T follicular helper cell (primary cell): Measurements from ENCODE around the gene PLPPR2.
"Not testable (repeated sequence)": the region's sequence is repeated elsewhere in the genome, so short reads cannot be mapped to it uniquely, and the experiment has no call there.

Source experiments
- DNase-seq: peaks from one replicate; pipeline ENCODE4 v3.0.0-alpha.2; 2020; ENCODE audit warnings: low read depth

Gene PLPPR2

DNA sequence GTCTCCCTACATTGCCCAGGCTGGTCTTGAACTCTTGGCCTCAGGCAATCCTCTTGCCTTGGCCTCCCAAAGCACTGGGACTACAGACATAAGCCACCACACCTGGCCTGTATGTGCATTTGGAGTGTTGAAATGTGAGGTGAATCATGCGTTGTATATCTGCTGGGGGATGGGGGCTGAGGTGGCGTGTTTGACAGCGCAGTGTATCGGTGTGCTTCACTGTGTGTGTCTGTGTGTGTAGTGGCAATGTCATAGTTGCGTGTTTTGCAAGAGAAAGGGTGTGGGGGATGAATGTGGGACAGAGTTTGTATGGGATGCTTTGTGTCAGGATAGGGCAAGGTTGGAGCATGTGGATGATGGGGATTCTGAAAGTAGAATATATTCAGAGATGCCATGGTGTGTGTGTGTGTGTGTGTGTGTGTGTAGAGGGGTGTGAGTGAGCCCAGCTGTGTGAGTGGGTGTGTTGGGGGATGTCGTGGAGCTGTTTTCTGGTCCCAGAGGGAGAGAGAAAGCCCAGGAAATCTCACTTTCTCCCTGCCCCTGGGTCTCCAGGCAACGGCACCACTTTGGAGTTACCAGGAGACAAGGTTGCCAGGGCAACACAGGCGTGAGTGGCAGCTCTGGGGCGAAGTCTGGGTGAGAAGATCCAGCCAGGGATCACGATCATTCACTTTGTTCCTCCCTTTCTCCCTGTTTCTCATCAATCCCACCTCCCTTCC, 18.1 kb downstream of the PLPPR2 start:
- DNase-seq: no peak

DNA sequence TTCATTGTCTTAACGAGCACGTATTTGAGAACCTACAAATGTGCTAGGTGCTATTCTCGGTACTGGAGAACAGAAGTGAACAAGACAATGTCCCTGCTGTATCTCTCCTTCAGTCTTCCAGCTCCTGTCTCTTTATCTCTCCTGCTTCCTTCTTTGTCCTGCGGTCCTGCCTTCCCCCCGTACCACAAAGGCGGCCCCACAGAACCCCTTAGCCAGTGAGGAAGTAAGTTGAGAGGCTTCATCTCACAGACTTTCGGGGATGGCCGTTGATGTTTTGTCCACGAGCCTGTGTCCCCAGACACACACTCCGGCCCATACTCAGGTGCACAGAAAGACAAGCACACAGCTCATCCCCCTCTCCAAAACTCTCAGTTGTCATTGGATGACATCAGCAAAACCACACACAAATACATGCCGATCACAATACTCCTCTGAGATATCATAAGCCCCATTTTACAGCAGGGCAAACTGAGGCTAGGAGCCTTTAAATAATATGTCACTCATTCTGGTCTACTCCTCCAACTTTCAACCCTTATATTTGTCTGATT, 18.7 kb downstream of the PLPPR2 start:
- no peak for DNase-seq

DNA sequence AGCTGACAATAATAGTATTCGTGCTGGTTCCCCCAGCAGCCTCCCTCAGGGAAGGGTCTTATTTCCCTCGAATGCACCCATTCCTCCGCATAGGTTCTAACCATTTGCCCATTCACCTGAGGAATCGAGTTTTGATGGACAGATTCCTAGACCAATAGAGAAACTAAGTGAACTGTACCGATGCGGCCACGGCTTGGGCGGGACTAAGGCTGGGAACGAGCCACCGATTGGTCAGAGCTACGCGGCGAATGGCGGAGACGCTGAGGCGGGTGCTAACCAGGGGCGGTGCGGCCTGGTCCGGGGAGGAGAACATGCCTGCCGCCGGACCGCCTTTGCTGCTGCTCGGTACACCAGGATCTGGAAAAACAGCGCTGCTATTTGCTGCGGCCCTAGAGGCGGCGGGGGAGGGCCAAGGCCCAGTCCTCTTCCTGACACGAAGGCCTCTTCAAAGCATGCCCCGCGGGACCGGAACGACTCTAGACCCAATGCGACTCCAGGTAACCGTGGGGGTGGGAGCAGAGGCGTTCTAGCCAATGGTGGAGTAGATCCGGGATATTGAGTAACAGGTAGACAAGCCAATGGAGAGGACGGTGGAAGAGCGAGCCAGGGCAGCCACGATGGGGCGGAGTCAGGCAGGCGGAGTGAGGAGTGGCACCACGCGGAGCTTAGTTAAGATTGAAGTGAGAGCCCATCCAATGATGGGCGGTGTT, 19.4 kb downstream of the PLPPR2 start, which contains the start of gene SWSAP1:
Gene SWSAP1, plus strand, starts transcription at position 234 of the 710 bp plus-strand sequence. Its CDS starts 15 bp downstream, at position 249.
- peak; percentile 95 for DNase-seq

DNA sequence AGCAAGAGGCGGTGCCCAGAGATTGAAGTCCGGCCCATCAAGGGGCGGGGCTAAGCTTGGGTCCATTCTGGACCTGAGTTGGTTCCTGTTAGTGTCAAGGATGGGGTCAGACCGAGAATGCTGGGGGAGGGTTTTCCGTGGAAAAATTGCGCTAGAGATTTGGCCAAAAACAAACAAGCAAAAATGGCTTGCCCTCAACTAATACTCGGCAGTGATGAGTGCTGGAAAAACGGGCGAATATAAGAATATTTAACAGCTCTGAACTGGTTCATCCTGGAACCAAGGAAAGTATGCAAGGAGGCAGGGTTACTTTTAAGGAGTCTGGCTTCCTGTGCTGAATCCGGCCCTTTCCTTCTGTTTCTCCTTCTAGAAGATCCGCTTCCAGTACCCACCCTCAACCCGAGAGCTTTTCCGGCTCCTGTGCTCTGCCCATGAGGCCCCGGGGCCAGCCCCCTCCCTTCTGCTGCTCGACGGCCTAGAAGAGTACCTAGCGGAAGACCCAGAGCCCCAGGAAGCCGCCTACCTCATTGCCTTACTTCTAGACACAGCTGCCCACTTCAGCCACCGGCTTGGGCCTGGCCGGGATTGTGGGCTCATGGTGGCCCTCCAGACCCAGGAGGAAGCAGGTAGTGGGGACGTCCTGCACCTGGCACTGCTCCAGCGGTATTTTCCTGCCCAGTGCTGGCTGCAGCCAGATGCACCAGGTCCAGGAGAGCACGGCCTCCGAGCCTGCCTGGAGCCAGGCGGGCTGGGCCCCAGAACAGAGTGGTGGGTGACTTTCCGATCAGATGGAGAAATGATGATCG, 20.1 kb downstream of the PLPPR2 start:
- peak; percentile 66 for DNase-seq

DNA sequence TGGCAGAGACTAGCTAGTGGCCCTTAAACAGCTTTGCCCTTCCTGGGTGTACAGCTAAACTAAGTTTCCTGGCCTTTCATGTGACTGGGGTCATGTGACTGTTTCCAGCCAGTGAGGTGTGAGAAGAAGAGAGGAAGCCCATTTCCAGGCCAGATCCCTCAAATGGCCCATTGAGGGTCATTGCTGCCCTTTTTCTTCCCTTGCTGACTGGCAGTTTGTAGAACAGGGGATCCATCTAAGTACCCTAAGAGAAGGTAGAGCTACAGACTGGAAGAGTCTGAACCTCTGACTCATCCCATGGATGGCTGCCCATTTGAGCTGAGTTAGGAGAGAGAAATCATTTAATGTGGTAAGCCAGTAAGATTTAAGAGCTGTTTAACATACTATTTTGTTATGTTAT, 22.0 kb downstream of the PLPPR2 start:
- no peak for DNase-seq

DNA sequence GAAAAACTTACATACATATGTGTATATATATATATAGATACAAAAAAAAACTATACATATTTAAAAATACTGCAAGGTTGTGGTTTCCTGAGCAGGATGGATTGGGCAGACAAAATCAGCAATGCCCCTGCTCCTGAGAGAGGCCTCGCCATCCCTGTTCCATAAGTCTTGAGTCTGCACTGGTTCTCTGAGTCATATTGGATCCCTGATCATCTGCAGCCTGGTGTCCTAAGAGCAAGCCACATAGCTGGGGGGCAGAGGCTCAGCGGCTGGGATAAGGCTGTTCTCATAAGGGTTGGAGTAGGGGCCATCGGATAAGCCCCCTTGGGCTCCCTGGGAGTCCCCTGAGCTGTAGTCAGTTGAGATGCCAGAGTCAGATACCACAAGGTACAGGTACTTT, 22.5 kb downstream of the PLPPR2 start:
- DNase-seq: no peak

DNA sequence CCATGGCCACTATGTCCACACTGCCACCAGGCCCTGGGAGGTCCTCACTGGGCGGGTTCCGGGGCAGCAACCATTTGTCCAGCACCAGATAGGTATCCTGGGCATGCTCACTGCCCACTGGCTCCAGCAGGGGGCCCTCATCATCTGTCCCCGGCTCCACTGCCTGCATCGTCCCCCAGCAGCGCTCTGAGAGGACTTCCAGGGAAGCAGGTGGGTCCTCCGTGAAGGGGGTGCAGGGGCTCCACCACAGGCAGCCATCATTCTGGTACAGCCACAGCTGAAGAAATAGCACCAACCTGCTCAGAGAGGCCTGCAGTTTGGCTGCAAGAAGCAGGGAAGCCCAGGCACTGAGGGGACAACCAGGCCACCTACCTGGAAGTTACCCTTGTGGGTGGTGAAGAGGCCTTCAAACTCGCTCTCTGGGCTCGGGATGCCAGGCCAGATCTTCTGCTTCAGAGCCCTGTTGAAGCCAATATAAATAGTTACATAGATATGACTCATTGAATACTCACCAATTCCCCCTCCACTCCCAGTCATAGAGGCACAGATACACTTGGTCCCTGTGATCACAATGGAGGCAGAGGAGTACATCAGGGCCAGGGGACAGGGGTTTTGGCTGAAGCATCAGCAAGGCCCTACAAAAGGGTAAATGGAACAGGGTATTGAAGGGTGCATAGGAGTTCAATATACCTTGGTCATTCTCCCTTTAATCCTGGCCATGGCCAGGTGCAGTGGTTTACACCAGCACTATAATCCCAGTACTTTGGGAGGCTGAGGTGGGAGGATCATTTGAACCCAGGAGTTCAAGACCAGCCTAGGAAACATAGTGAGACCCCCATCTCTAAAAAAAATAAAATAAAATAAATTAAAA, 23.3 kb downstream of the PLPPR2 start:
- no peak for DNase-seq

DNA sequence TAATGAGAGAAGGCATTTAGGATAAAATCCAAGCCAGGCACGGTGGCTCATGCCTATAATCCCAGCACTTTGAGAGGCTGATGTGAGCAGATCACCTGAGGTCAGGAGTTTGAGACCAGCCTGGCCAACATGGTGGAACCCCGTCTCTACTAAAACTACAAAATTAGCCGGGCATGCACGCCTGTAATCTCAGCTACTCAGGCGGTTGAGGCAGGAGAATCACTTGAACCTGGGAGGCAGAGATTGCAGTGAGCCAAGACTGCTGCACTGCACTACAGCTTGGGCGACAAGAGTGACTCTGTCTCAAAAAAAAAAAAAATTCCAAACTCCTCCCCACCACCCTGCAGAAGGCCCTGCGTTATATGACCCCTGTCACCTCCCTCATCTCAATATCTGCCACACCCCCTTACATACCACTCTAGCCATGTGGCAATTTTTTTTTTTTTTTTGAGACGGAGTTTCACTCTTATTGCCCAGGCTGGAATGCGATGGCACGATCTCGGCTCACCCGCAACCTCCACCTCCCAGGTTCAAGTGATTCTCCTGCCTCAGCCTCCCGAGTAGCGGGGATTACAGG, 24.1 kb downstream of the PLPPR2 start:
- not testable (repeated sequence) for DNase-seq

DNA sequence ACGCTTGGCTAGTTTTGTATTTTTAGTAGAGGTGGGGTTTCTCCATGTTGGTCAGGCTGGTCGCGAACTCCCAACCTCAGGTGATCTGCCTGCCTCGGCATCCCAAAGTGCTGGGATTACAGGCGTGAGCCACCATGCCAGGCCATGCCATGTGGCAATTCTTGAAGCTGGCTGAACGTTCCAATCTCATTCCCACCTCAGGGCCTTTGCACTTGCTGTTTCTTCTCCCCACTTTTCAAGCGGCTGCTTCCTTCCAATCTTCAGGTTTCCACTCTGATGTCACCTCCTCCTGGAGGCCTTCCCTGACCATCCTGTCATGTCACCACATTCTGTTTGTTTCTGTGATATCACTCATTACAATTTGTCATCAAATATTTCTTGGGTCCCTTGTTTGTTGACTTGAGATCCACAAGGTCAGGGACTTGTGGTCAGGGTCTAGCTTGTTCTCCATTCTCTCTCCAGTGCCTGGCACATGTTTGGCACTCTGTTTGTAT, 24.7 kb downstream of the PLPPR2 start:
- DNase-seq: no peak

DNA sequence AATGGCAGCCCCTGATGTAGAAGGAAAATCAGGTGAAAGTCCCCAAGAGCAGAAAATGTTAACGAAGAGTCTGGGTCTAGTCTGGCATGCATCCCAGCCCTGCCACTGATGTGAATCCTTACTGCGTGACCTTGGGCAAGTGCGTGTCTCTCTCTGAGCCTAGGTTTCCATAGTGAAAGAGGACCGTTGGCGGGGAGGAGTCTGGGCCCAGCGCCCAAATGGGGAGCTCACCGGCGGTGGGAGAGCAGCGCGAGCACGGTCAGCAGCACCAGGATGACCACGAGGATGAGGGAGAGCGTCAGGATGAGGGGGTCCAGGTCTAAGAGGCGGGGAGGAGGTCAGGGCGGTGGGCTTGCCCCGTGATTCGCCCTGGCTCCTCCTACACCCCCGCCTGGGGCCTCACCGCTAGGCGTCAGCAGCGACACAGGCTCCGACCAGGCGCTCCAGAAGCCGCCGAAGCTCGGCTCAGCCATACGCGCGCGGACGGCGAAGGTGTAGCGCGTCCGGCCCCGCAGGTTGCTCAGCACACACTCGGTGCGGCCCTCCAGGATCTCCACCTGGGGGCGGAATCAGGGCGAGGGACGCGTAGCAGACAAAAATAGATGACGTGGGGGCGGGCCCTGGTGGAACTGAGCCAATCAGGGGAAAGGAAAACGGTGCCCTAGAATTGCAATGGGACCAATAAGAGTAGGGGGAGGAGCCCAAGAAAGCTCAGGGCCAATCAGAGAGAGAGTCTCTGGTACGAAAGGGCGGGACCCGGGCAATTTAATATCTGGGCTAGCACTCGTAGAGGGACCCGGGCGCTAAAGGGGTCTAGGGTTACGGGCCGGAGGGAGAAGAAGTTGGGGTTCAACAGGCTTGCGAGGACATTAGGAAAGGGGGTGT, 25.7 kb downstream of the PLPPR2 start:
- DNase-seq: peak; percentile 97

DNA sequence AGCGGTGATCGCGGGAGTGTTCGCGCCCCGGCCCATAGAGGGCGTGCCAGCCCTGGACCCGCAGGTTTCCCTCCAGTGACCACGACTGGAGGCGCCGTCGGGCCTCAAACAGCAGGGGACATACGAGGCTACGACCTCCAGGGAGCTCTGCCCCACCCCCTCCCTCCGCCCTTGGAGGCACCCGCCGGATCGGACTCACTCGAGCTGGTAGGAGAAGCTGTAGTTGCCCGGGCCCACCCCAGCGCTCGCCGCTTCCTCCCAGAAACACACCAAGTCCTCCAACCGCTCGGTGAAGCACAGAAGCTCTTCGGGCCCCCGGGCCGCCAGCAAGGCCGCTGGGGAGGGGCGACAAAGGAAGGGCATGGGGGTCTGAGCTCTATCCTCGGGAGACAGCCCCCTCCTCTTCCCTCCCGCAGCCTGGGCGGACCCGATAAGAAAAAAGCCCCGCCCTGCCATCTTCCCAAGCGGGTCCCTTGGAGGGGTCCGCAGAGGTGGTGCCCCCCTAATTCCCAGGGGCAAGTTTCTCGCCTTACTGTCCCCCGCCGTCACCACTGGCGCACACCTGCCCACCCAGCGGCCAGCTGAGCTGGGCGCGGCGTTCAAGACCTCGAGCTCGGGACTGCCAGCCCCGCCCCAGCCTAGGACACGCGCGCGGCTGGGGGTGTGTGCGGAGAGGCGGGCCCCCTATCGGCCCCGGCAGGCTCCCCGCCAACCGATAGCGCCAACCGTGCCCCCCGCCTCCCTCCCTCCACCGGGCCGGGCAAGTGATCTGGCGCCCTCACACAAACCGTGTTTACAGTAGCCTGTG, 27.9 kb downstream of the PLPPR2 start:
- peak; percentile 11 for DNase-seq

DNA sequence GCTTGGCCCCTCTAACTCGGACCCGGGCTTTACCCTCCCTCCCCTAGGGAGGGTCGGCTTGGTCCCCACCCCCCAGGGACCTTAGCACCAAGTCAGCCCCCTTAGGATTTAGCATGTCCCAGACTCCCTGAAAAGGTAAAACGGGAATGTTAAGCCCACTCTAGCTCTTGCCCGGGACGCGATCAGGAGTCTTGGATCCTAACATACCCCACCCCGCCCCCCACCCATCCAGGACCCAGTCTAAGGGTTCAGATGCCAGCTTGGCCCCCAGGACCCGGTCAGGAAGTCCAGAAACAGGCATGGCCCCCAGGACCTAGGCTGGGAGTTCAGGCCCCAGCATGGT, 28.4 kb downstream of the PLPPR2 start:
- DNase-seq: no peak

DNA sequence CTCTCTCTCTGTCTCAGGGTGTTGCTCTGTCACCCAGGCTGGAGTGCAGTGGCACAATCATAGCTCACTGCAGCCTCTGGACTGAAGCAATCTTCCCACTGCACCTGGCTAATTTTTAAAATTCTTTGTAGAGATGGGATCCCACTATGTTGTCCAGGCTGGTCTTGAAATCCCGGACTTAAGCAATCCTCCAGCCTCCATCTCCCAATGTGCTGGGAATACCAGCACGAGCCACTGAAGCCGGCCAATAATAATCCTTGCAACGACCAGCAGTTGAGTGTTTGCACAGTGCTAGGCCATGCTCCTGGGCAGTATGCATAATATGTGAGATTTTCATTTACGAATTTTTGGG, 29.5 kb downstream of the PLPPR2 start:
- DNase-seq: no peak

DNA sequence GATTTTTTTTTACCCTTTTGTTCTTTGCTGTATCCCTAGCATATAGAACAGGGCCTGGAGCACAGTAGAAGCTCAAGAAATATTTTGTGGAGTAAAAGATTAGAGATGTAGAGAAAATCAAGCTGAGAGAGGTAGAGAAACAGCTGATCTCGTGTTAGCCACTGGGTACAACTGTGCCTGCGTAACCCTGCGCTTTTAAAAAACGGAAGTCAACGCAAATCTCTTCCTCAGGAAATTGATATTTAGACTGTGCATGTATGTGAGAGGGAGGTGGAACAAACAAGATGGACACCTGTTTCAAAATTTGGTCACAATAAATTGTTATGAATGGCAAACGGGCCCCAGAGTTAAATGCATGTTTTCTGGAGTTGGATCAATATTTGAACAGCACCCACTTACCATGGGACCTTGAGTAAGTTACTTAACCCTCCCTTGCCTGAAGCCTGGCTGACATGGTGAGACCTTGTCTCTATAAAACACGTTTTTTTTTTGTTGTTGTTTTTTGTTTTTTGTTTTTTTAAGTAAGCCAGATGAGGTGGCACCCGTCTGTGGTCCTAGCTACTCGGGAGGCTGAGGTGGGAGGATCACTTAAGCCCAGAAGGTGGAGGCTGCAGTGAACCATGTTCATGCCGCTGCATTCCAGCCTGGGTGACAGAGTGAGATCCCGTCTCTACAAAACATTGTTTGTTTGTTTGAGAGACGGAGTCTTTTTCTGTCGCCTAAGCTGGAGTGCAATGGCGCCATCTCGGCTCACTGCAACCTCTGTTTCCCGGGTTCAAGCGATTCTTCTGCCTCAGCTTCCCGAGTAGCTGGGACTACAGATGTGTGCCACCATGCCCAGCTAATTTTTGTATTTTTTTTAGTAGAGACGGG, 32.2 kb downstream of the PLPPR2 start:
- DNase-seq: no peak

DNA sequence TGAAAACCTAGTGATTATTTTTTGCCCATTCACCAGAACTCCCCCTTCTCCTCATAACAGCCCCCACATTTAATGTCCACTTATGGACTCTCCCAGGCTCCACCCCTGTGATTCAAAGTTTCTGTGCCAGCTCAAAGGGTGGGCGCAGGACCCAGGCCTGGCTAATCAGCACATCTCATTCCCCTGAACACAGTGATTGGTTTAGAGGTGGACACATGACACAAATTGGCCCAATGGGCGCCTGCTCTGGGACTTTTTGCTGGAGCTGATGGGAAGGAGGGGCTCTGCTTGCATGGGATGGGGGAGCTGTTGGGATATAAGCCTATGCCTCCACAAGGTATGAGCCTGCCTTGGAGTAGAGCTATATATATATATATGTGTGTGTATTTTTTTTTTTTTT, 35.1 kb downstream of the PLPPR2 start:
- DNase-seq: no peak

DNA sequence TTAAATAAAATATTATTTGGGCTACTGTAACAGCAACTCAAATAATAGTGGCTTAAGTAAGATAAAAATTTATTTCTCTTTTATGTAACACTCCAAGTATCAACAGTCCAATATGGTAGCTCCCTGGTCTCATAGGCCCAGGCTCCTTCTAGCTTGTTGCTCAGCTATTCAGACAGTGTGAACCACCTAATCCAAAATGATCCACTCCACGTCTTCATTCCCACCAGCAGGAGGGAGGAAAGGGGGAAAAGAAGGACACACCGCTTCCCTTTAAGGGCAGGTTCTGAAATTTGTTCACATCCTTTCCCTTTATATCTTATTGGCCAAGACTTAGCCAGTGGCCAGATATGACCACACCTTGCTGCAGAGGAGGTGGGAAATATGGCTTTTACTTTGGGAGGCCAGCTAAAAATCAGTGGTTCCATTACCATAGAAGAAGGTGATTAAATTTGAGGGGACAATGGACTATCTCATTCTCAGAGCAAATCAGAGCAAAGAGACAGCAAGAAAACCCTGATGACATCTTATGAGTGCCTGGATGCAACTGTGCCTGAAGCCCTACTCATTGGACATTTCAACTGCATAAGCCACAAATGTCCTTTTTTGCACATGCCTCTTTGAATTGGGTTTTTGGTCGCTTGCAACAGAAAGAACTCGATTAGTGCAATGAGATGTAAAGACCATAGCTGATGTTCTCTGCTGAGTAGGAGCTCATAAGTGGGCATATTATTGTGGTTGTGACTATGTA, 35.9 kb downstream of the PLPPR2 start:
- no peak for DNase-seq

DNA sequence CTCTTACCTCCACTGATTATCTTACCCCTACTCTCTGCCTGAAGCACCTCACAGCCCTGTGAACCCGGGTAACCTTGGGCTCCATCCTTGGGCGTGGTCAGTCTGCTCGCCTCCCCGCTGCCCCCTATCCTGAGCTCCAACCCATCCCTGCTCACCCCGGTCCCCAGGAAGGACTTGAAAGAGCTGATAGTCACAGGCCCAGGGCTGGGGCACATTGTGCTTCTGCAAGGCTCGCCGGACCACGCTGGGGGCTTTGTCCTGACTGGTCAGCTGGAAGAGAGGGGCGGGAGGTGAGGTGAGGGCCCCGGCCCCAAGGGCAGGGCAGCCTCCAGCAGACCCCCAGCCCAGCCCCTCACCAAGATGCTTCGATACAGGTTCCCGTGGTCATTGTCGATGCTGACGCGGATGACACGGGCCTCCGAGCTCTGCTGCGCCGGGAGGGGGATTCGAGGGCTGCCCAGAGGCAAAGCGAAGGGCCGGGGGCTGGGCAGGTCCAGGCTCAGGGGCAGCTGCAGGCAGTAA, 41.9 kb downstream of the PLPPR2 start:
- DNase-seq: no peak
